SK-N-SH (cell line): ENCODE results near the gene PTCRA. TPM values are rescaled to one million over a fixed set of nuclear protein-coding genes. Genes with fewer than 3 reads are reported as not detected.

Experiments
- CTCF ChIA-PET: fragments of 300-600, 350-600 bp; formaldehyde crosslinking; extraction: SDS; loops from one replicate; lab custom pipeline; 2021; lab: Yijun Ruan, JAX
- POLR2A ChIA-PET: fragments of 350-600 bp; sonication (Branson Sonifier 250); formaldehyde crosslinking; extraction: SDS; loops from one replicate; lab custom pipeline; 2020; ENCODE audit warnings: antibody characterized with exemption, inconsistent platforms; lab: Yijun Ruan, JAX
- DNase-seq: peaks from one replicate; pipeline ENCODE4 v3.0.0; 2012
- H2AFZ ChIP-seq: fragments of 200-600 bp; sonication (generic); 2 replicates; pipeline ENCODE4 v1.8.1; 2016; ENCODE audit warnings: antibody characterized with exemption, mild to moderate bottlenecking, low read depth
- H3F3A ChIP-seq: fragments of 200-600 bp; sonication (generic); replicated peaks from 2 replicates; pipeline ENCODE3; 2016; ENCODE audit warnings: antibody characterized with exemption, mild to moderate bottlenecking; ENCODE audit not compliant: insufficient read depth
- H3K27ac ChIP-seq, 2 experiments: fragments of 200-500 bp in 1 of 2; fragments of 200-600 bp in 1 of 2; sonication (Bioruptor generic) in 1 of 2; sonication (generic), shearing (Covaris generic) in 1 of 2; 2 replicates each; pipeline versions ENCODE4 v1.5.1 to v1.6.1; 2014 to 2016; ENCODE audit warnings: low read depth in 2 of 2, inconsistent platforms in 1 of 2, low read length in 1 of 2, mild to moderate bottlenecking in 1 of 2, mixed read lengths in 1 of 2
- H3K27me3 ChIP-seq: fragments of 200-600 bp; sonication (generic), shearing (Covaris generic); 2 replicates; pipeline ENCODE4 v1.6.1; 2016; ENCODE audit warnings: mixed run types; ENCODE audit not compliant: insufficient read depth
- H3K36me3 ChIP-seq, 2 experiments: fragments of 200-500 bp in 1 of 2; fragments of 200-600 bp in 1 of 2; sonication (Bioruptor generic) in 1 of 2; sonication (generic) in 1 of 2; replicated peaks in 1 of 2; 2 replicates each; pipeline versions ENCODE3 to v1.5.1; 2014 to 2016; ENCODE audit warnings: low read length in 1 of 2, mild to moderate bottlenecking in 1 of 2; ENCODE audit not compliant: insufficient read depth in 2 of 2, control insufficient read depth in 1 of 2
- H3K4me1 ChIP-seq, 2 experiments: fragments of 200-500 bp in 1 of 2; fragments of 200-600 bp in 1 of 2; sonication (Bioruptor generic) in 1 of 2; sonication (generic), shearing (Covaris generic) in 1 of 2; 2 replicates each; pipeline versions ENCODE4 v1.5.1 to v1.6.1; 2014 to 2016; ENCODE audit warnings: low read depth in 1 of 2, low read length in 1 of 2, mixed run types in 1 of 2; ENCODE audit not compliant: insufficient read depth in 2 of 2, control insufficient read depth in 1 of 2
- H3K4me2 ChIP-seq: fragments of 200-600 bp; sonication (generic), shearing (Covaris generic); 2 replicates; pipeline ENCODE4 v1.6.1; 2017; ENCODE audit warnings: mixed run types
- H3K4me3 ChIP-seq, 2 experiments: fragments of 200-500 bp in 1 of 2; fragments of 200-600 bp in 1 of 2; sonication (Bioruptor generic) in 1 of 2; sonication (generic), shearing (Covaris generic) in 1 of 2; 2 replicates each; pipeline versions ENCODE4 v1.5.1 to v1.8.1; 2014 to 2016; ENCODE audit warnings: low read depth in 2 of 2, inconsistent platforms in 1 of 2, low read length in 1 of 2, mild to moderate bottlenecking in 1 of 2, mixed read lengths in 1 of 2, moderate library complexity in 1 of 2
- H3K79me2 ChIP-seq: fragments of 200-600 bp; sonication (generic); 2 replicates; pipeline ENCODE4 v1.8.1; 2017; ENCODE audit warnings: mild to moderate bottlenecking; ENCODE audit not compliant: insufficient read depth
- H3K9ac ChIP-seq: fragments of 200-600 bp; sonication (generic); 2 replicates; pipeline ENCODE4 v1.6.1; 2017; ENCODE audit warnings: mixed run types
- H3K9me2 ChIP-seq: fragments of 200-600 bp; sonication (generic); 2 replicates; pipeline ENCODE4 v1.6.1; 2017; ENCODE audit warnings: mixed run types
- H3K9me3 ChIP-seq: fragments of 200-600 bp; sonication (generic); 2 replicates; pipeline ENCODE4 v1.6.1; 2017; ENCODE audit warnings: mixed run types, mild to moderate bottlenecking, moderate library complexity
- H4K20me1 ChIP-seq: fragments of 200-600 bp; sonication (generic); 2 replicates; pipeline ENCODE4 v1.6.1; 2017; ENCODE audit warnings: mild to moderate bottlenecking, mixed run types; ENCODE audit not compliant: insufficient read depth
- CHD2 ChIP-seq: fragments of 150-350 bp; IDR thresholded peaks from 2 replicates; pipeline ENCODE4 v1.6.1; 2018; ENCODE audit warnings: low read length; ENCODE audit not compliant: partially characterized antibody
- ELF1 ChIP-seq: IDR thresholded peaks from 2 replicates; pipeline ENCODE4 v1.4.0; 2012
- EP300 ChIP-seq, 2 experiments: IDR thresholded peaks; 2 replicates each; pipeline versions ENCODE4 v1.4.0 to v1.6.1; 2012; ENCODE audit warnings: borderline replicate concordance in 1 of 2, low read depth in 1 of 2, low read length in 1 of 2
- EZH2phosphoT487 ChIP-seq: fragments of 200-600 bp; sonication (generic); IDR thresholded peaks from 2 replicates; pipeline ENCODE4 v1.6.1; 2017; ENCODE audit warnings: low read depth, mixed run types, mild to moderate bottlenecking, antibody characterized with exemption, moderate library complexity, borderline replicate concordance
- FOXJ3 ChIP-seq: sonication (generic); formaldehyde crosslinking; IDR thresholded peaks from 2 replicates; pipeline ENCODE4 v1.5.1; 2020; ENCODE audit warnings: mild to moderate bottlenecking, missing genetic modification reagents
- FOXM1 ChIP-seq: IDR thresholded peaks from 2 replicates; pipeline ENCODE4 v1.4.0; 2012; ENCODE audit warnings: low read depth, mild to moderate bottlenecking
- GABPA ChIP-seq: IDR thresholded peaks from 2 replicates; pipeline ENCODE4 v1.4.0; 2012; ENCODE audit warnings: low read depth, mild to moderate bottlenecking
- GATA2 ChIP-seq: sonication (generic); formaldehyde crosslinking; IDR thresholded peaks from 2 replicates; pipeline ENCODE4 v1.5.0; 2020; ENCODE audit warnings: mild to moderate bottlenecking, missing genetic modification reagents
- MEF2A ChIP-seq: IDR thresholded peaks from 2 replicates; pipeline ENCODE4 v1.4.0; 2012; ENCODE audit warnings: low read depth, borderline replicate concordance
- MXI1 ChIP-seq: IDR thresholded peaks from 2 replicates; pipeline ENCODE4 v1.6.1; 2012; ENCODE audit warnings: mild to moderate bottlenecking, low read depth, low read length, improper control_type of control experiment
- NRF1 ChIP-seq: IDR thresholded peaks from 2 replicates; pipeline ENCODE4 v1.6.1; 2012; ENCODE audit warnings: low read depth, mild to moderate bottlenecking, low read length
- POLR2AphosphoS5 ChIP-seq: IDR thresholded peaks from 2 replicates; pipeline ENCODE4 v1.6.1; 2012; ENCODE audit warnings: low read depth, low read length
- RAD21 ChIP-seq: IDR thresholded peaks from 2 replicates; pipeline ENCODE4 v1.6.1; 2012; ENCODE audit warnings: mild to moderate bottlenecking, low read length
- RCOR1 ChIP-seq: fragments of 150-350 bp; IDR thresholded peaks from 2 replicates; pipeline ENCODE4 v1.6.1; 2017; ENCODE audit warnings: antibody characterized with exemption, low read length
- RXRA ChIP-seq: IDR thresholded peaks from 2 replicates; pipeline ENCODE4 v1.4.0; 2012; ENCODE audit warnings: low read depth, mild to moderate bottlenecking, borderline replicate concordance
- TAF1 ChIP-seq: IDR thresholded peaks from 2 replicates; pipeline ENCODE4 v1.6.1; 2012; ENCODE audit warnings: low read depth, mild to moderate bottlenecking, low read length, moderate library complexity, borderline replicate concordance
- TCF12 ChIP-seq: IDR thresholded peaks from 2 replicates; pipeline ENCODE4 v1.4.0; 2012
- YY1 ChIP-seq: IDR thresholded peaks from 2 replicates; pipeline ENCODE4 v1.4.0; 2012; ENCODE audit warnings: low read depth, mild to moderate bottlenecking
- WGBS: methylation state at CpG from one replicate; pipeline ENCODE4 v1.1.6; 2017; ENCODE audit warnings: low lambda C conversion rate; 5-methylcytosine and 5-hydroxymethylcytosine counted together
- polyA plus RNA-seq, 3 experiments: library from polyadenylated mRNA; depleted of rRNA; stranded (reverse); fragments of >200 nt; gene quantifications; 2 replicates each; pipeline ENCODE4 v1.2.3, GENCODE V29; 2012
- TF ChIP-seq, protein P1 (sequence below): fragments of 150-350 bp; IDR thresholded peaks from 2 replicates; pipeline ENCODE4 v1.6.1; 2016; ENCODE audit warnings: mild to moderate bottlenecking, low read depth, low read length
- TF ChIP-seq, protein P2 (sequence below): IDR thresholded peaks from 2 replicates; pipeline ENCODE4 v1.4.0; 2012; ENCODE audit warnings: low read depth
- TF ChIP-seq, protein P3 (sequence below): IDR thresholded peaks from 2 replicates; pipeline ENCODE4 v1.4.0; 2012; ENCODE audit warnings: low read depth, borderline replicate concordance

Gene PTCRA
- polyA plus RNA-seq, 1 of the 3 experiments (the other 2 are of a cell fraction), result not detected

GRCh38 chr6:42932412-42932811 is 16.6 kb downstream of the PTCRA start:
- H3K79me2 ChIP-seq, result peaks cover 51% of the 10 kb centered on the region
- H3K9me2 ChIP-seq, result no peaks in the 10 kb centered on the region
- peaks cover 0 to 15% of the 10 kb centered on the region in 2 experiments; a peak in 1 of 4 replicates for H3K4me1 ChIP-seq
- WGBS, result 92% methylated on average over 3 of the region's 3 CpGs
- H2AFZ ChIP-seq, result no peak overlapping the region
- no peaks in the 10 kb centered on the region for H3K27me3 ChIP-seq
- no peaks in the 10 kb centered on the region; the same call in 1 of the 2 replicates for H4K20me1 ChIP-seq
- TF ChIP-seq, protein P1, sequence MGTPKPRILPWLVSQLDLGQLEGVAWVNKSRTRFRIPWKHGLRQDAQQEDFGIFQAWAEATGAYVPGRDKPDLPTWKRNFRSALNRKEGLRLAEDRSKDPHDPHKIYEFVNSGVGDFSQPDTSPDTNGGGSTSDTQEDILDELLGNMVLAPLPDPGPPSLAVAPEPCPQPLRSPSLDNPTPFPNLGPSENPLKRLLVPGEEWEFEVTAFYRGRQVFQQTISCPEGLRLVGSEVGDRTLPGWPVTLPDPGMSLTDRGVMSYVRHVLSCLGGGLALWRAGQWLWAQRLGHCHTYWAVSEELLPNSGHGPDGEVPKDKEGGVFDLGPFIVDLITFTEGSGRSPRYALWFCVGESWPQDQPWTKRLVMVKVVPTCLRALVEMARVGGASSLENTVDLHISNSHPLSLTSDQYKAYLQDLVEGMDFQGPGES, result no peak
- no peak for TF ChIP-seq FOXJ3 (CRISPR knock-in tag)
- TF ChIP-seq GABPA, result no peak
- no peak for TF ChIP-seq POLR2AphosphoS5
- no peak for TF ChIP-seq RCOR1
- TF ChIP-seq MXI1, result no peak
- TF ChIP-seq EP300 (IDR thresholded peaks at IDR 0.05; ENCODE audit: borderline replicate concordance in 1 of 2, low read depth in 1 of 2, low read length in 1 of 2), result no peak
- no peak for TF ChIP-seq FOXM1
- no peak for TF ChIP-seq RXRA
- no peak for TF ChIP-seq YY1
- TF ChIP-seq RAD21, result no peak
- no peak for TF ChIP-seq MEF2A
- ChIA-PET CTCF (no interaction called here), POLR2A (interaction anchor here (0.5 kb wide), 1 partner anchor 43 kb away, joined by 3 read pairs; no protein-coding TSS in a partner anchor)
- peaks cover 35% of the 10 kb centered on the region for H3F3A ChIP-seq
- no peak overlapping the region for H3K9ac ChIP-seq
- H3K4me2 ChIP-seq, result peak overlapping the region; percentile 44
- H3K36me3 ChIP-seq, result peaks cover 22 to 40% of the 10 kb centered on the region in 2 experiments
- no peaks in the 10 kb centered on the region for H3K9me3 ChIP-seq
- no peak overlapping the region for H3K4me3 ChIP-seq
- H3K27ac ChIP-seq, result no peak overlapping the region
- DNase-seq, result no peak

- POLR2A ChIA-PET, result no interaction called here
- Histone ChIP-seq H4K20me1 (no peaks in the 10 kb centered on the region; the same call in 1 of the 2 replicates), H3K27me3 (no peaks in the 10 kb centered on the region), H3K9me2 (no peaks in the 10 kb centered on the region), H3K9ac (no peak overlapping the region), H3K4me2 (0 out of 2 replicates have a peak overlapping the region, but pooled peaks have one; percentile 6), H3K79me2 (peaks cover 51% of the 10 kb centered on the region), H2AFZ (no peak overlapping the region), H3K27ac (no peak overlapping the region), H3K4me3 (no peak overlapping the region), H3K36me3 (peaks cover 28 to 40% of the 10 kb centered on the region in 2 experiments), H3K9me3 (no peaks in the 10 kb centered on the region), H3K4me1 (peaks cover 0 to 15% of the 10 kb centered on the region in 2 experiments; a peak in 1 of 4 replicates), H3F3A (peaks cover 31% of the 10 kb centered on the region)
- CTCF ChIA-PET, result no interaction called here
- TF ChIP-seq TAF1 (no peak), RAD21 (no peak), YY1 (no peak), CHD2 (no peak), MXI1 (no peak), EZH2phosphoT487 (no peak), POLR2AphosphoS5 (no peak), ELF1 (no peak), NRF1 (no peak), FOXM1 (no peak), GATA2 (CRISPR knock-in tag) (no peak), EP300 (IDR thresholded peaks at IDR 0.05; ENCODE audit: borderline replicate concordance in 1 of 2, low read depth in 1 of 2, low read length in 1 of 2) (no peak), TCF12 (no peak)
- TF ChIP-seq, protein P2, sequence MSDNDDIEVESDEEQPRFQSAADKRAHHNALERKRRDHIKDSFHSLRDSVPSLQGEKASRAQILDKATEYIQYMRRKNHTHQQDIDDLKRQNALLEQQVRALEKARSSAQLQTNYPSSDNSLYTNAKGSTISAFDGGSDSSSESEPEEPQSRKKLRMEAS, result no peak
- TF ChIP-seq, protein P1, result no peak
- TF ChIP-seq, protein P3, sequence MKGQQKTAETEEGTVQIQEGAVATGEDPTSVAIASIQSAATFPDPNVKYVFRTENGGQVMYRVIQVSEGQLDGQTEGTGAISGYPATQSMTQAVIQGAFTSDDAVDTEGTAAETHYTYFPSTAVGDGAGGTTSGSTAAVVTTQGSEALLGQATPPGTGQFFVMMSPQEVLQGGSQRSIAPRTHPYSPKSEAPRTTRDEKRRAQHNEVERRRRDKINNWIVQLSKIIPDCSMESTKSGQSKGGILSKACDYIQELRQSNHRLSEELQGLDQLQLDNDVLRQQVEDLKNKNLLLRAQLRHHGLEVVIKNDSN, result no peak
- WGBS, result 95% methylated on average over 3 of the region's 3 CpGs
- DNase-seq, result no peak
These were observed 17.4 kb downstream of the PTCRA start for GRCh38 chr6:42933205-42933604.
